AG09319 (cell line): Measurements from ENCODE around the gene FBXL16.

Experiments used
- DNase-seq: peaks from one replicate; pipeline ENCODE4 v3.0.0-alpha.2; 2010; ENCODE audit warnings: low read depth; ENCODE audit errors: extremely low read depth
- TF ChIP-seq, protein P1 (sequence below): IDR thresholded peaks from 2 replicates; pipeline ENCODE4 v1.5.1; 2011; ENCODE audit warnings: low read depth, mild to moderate bottlenecking, inconsistent platforms, low read length, moderate library complexity

FBXL16 gene

DNA sequence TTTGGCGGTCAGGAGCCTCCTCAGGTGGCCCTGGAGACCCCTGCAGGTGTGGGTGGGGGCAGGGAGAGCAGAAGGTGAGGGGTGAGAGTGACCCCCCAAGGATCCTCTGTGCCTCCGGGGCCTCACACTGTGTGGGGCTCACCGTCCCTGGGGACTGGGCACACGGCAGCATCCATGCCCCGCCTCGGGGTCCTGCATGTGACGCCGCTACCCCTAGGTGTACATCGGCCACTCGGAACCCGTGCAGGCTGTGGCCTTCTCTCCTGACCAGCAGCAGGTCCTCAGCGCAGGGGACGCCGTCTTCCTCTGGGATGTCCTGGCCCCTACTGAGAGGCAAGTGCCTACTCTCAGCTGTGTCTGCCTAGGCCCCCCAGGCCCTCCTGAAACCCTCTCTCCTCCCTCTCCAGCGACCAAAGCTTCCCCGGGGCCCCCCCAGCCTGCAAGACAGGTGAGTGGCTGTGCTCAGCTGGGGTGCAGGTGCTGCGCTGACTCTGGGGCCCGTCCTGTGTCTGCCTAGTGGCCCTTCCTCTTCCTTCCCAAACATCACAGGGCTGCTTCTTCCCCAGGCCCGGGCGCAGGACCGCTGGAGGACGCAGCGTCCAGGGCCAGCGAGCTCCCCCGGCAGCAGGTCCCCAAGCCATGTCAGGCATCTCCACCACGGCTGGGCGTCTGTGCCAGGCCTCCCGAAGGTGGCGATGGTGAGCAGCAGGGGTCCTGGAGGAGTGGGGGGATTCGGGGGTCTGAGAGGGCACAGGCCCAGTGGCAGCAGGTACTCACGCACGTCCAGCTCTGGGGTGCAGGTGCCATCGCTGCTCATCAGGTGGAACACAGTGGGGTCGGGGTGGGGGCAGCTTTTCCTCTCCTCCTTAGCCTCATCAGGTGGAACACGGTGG lies 46.7 kb downstream of the FBXL16 start:
- TF ChIP-seq, protein P1, sequence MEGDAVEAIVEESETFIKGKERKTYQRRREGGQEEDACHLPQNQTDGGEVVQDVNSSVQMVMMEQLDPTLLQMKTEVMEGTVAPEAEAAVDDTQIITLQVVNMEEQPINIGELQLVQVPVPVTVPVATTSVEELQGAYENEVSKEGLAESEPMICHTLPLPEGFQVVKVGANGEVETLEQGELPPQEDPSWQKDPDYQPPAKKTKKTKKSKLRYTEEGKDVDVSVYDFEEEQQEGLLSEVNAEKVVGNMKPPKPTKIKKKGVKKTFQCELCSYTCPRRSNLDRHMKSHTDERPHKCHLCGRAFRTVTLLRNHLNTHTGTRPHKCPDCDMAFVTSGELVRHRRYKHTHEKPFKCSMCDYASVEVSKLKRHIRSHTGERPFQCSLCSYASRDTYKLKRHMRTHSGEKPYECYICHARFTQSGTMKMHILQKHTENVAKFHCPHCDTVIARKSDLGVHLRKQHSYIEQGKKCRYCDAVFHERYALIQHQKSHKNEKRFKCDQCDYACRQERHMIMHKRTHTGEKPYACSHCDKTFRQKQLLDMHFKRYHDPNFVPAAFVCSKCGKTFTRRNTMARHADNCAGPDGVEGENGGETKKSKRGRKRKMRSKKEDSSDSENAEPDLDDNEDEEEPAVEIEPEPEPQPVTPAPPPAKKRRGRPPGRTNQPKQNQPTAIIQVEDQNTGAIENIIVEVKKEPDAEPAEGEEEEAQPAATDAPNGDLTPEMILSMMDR = no peak
- DNase-seq = no peak

DNA sequence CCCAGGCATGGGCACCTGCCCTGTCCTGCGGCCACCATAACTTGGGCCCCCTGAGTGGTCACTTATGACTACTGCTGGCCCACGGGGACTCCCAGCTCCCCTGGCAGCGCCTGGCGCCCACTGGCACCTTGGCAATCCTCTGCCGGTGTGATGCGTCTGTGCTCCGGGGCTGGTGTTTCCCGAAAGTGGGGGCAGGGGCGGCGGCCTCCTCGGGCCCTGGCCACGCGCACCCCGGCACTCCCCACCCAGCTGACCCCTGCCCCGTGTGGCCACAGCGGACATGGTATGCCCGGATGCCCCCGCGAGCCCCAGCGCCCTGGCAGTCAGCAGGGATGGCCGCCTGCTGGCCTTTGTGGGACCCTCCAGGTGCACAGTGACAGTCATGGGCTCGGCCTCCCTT lies 48.1 kb downstream of the FBXL16 start:
- DNase-seq = no peak
- TF ChIP-seq, protein P1 = no peak

DNA sequence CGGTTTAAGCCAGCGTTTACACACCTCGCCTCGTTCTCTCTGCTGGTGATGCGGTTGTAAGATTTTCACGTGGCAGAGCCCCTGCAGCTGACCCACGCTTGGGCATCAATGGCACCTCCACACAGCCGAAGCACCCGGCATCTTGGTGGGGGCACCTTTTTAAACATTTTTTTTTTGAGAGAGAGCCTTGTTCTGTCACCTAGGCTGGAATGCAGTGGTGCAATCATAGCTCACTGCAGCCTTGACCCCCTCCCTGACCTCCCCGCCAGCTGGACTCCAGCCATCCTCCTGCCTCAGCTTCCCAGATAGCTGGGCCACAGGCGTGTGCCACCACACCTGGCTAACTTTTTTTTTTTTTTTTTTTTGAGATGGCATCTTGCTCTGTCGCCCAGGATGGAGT lies 51.6 kb downstream of the FBXL16 start:
- TF ChIP-seq, protein P1 = no peak
- DNase-seq = no peak

DNA sequence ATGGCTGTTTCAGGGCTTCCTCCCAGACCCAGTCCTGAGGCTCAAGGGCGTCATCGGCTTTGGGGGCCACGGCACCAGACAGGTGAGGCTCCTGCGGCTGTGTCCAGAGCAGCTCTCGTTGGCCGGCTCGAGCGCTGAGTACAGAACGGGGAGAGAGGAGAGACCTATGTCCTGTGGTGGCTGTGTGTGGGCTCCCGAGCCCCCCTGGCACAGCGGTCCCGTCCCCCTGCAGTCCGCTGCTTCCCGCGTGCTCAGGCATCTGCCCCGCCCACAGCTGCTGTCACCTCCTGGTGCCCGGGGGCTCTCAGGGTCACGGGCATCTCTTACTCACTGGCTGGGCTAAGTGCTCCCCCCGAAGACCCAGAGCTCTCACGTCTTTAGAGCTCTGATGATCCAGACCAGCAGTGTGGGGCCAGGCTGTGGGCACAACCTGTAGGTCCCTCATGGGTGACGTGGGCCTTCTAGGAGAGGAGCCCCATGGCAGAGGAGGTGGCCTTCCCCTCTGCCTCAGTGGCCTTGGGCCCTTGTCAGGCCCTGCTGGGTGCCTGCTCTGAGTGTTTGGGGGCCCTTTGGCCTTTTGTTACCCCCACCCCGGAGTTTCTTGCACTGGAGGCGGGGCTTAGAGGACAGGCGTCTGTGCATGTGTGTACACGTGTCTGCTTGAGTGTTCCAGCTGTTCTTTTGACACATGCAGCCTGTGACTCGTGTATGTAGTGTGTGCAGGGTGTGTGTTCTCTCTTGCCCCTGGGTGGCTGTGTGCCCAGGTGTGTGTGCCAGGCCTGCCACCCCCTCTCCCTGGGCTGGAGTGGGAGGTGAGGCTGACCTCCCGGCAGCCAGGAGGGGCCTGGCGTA lies 52.9 kb downstream of the FBXL16 start:
- DNase-seq = no peak
- TF ChIP-seq, protein P1 = no peak

DNA sequence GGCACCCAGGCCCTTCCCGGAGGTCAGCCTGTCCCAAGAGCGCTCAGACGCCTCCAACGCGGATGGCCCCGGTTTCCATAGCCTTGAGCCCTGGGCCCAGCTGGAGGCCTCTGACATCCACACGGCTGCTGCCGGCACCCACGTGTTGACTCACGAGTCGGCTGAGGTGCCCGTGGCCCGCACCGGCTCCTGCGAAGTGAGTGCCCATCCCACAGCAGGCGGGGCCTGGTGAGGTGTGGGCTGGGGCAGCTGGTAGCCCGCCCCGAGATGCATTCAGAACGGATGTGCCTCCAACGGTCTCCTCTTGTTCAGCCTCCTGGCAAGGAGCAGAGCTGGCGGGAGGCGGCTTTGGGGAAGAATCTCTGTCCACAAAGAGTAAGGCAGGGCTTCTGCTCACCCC lies 53.8 kb downstream of the FBXL16 start:
- DNase-seq = no peak
- TF ChIP-seq, protein P1 = no peak

DNA sequence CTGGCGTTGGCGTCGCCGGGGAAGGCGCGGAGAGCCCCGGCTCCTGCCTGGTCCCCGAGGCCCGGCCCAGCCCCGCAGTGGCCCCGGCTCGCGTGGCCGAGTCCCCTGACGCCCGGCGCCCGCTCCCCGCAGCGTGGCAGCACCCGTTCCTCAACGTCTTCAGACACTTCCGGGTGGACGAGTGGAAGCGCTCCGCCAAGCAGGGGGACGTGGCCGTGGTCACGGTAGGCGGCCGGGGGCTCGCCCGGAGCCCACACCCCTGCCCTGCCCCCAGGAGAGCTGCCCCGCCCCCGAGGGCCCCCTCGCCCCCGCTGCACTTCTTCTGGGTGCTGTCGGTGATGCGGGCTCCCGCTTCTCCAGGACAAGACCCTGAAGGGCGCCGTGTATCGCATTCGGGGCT lies 56.0 kb downstream of the FBXL16 start:
- TF ChIP-seq, protein P1 = no peak
- DNase-seq = no peak
